A673 (cell line): ENCODE measurements around the gene CGNL1. TPM values are rescaled to one million over a fixed set of nuclear protein-coding genes. Genes with fewer than 3 reads are reported as not detected.
A peak's percentile ranks its signal among the peaks of the same experiment; 100 is the strongest.

Experiments used
- BruUV-seq: library from RNA; stranded (reverse); fragments of 400-500 nt; replicated peaks from 2 replicates; lab custom pipeline; 2021; lab: Mats Ljungman, UMichigan
- CTCF ChIA-PET: fragments of 300-600 bp; sonication (Branson Sonifier 250); formaldehyde crosslinking; loops from one replicate; lab custom pipeline; 2022; ENCODE audit warnings: antibody characterized with exemption; lab: Charles Lee
- POLR2A ChIA-PET: fragments of 300-600 bp; sonication (Branson Sonifier 250); formaldehyde crosslinking; loops from one replicate; lab custom pipeline; 2022; ENCODE audit warnings: antibody characterized with exemption; ENCODE audit not compliant: low non-redundant PET; lab: Charles Lee
- DNase-seq: peaks from one replicate; pipeline ENCODE4 v3.0.0-alpha.2; 2015; ENCODE audit warnings: low spot score
- H3K27ac ChIP-seq: fragments of 200-600 bp; sonication (generic); 2 replicates; pipeline ENCODE4 v1.5.1; 2016; ENCODE audit warnings: mixed run types, low read depth, mild to moderate bottlenecking, mixed read lengths, antibody characterized with exemption, low read length; ENCODE audit not compliant: poor library complexity, severe bottlenecking
- H3K27me3 ChIP-seq: fragments of 200-600 bp; sonication (generic); replicated peaks from 2 replicates; pipeline ENCODE4 v1.6.1; 2017; ENCODE audit warnings: mixed run types, low read depth, mild to moderate bottlenecking, mixed read lengths, antibody characterized with exemption, low read length; ENCODE audit not compliant: insufficient read depth, poor library complexity
- H3K36me3 ChIP-seq: fragments of 200-600 bp; sonication (generic); 2 replicates; pipeline ENCODE4 v1.6.1; 2016; ENCODE audit warnings: mixed run types, mild to moderate bottlenecking, mixed read lengths, antibody characterized with exemption, low read length; ENCODE audit not compliant: insufficient read depth, poor library complexity, severe bottlenecking
- H3K4me1 ChIP-seq: fragments of 200-600 bp; sonication (generic); 2 replicates; pipeline ENCODE4 v1.6.1; 2017; ENCODE audit warnings: mixed run types, mild to moderate bottlenecking, mixed read lengths, antibody characterized with exemption, low read length; ENCODE audit not compliant: insufficient read depth, poor library complexity, severe bottlenecking
- H3K4me3 ChIP-seq: fragments of 200-600 bp; sonication (generic); 2 replicates; pipeline ENCODE4 v1.5.1; 2016; ENCODE audit warnings: low read depth, mixed run types, mild to moderate bottlenecking, mixed read lengths, low read length; ENCODE audit not compliant: poor library complexity, severe bottlenecking
- H3K9me3 ChIP-seq: fragments of 200-600 bp; sonication (generic); 2 replicates; pipeline ENCODE4 v1.6.1; 2016; ENCODE audit warnings: mixed run types, low read depth, mild to moderate bottlenecking, mixed read lengths, antibody characterized with exemption, low read length; ENCODE audit not compliant: poor library complexity, severe bottlenecking
- EZH2 ChIP-seq: fragments of 200-600 bp; sonication (generic); IDR thresholded peaks from 2 replicates; pipeline ENCODE4 v1.6.1; 2017; ENCODE audit warnings: borderline replicate concordance, low read depth, mild to moderate bottlenecking, mixed read lengths, antibody characterized with exemption, low read length; ENCODE audit not compliant: poor library complexity, severe bottlenecking
- intact Hi-C: fragments of 100-400 bp; cut with micrococcal nuclease; formaldehyde crosslinking; loops from one replicate; pipeline ENCODE4 v1.10.0; 2022; ENCODE audit not compliant: unreplicated experiment
- total RNA-seq: library from RNA; stranded (reverse); gene quantifications from 2 replicates; pipeline ENCODE4 v1.2.3, GENCODE V29; 2021
- TF ChIP-seq, protein P1 (sequence below): fragments of 300-800, 200-600 bp; sonication (generic); conservative IDR thresholded peaks from 2 replicates; pipeline ENCODE4 v1.5.1; 2017; ENCODE audit warnings: low read depth, mild to moderate bottlenecking, antibody characterized with exemption, low read length, moderate library complexity, mixed read lengths

The CGNL1 gene
- total RNA-seq, 1 experiment from 2014 or later: 0.58 TPM

DNA sequence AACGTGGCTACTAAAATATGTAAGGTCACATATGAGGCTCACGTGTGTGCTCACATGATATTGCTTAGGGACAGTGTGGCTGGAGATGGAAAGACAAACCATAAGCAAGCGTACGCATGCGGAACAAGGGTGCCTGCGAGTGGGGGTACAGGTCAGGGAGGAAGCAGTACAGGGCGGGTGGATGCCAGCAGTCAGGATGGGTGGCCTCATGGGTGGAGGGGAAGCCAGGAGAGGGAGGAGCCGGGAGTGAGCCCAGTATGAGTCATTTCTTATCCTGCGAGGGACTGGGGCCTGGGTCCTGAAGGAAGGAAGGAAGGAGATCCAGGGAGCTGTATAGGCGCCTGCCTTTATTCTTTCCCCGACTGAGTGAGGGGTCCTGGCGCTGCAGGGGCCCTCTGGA lies 42.0 kb upstream of the CGNL1 start:
- no TSS peak for BruUV-seq
- Histone ChIP-seq H3K27ac (no peak overlapping the region), H3K4me3 (no peak overlapping the region), H3K27me3 (no peaks in the 10 kb centered on the region), H3K9me3 (no peaks in the 10 kb centered on the region), H3K36me3 (no peaks in the 10 kb centered on the region), H3K4me1 (peaks cover 6% of the 10 kb centered on the region)
- ChIA-PET CTCF (no interaction called here), POLR2A (no interaction called here)
- intact Hi-C loops: loop anchor here (10.0 kb wide), 1 partner anchor 189 kb away; no protein-coding TSS in a partner anchor
- TF ChIP-seq, protein P1, sequence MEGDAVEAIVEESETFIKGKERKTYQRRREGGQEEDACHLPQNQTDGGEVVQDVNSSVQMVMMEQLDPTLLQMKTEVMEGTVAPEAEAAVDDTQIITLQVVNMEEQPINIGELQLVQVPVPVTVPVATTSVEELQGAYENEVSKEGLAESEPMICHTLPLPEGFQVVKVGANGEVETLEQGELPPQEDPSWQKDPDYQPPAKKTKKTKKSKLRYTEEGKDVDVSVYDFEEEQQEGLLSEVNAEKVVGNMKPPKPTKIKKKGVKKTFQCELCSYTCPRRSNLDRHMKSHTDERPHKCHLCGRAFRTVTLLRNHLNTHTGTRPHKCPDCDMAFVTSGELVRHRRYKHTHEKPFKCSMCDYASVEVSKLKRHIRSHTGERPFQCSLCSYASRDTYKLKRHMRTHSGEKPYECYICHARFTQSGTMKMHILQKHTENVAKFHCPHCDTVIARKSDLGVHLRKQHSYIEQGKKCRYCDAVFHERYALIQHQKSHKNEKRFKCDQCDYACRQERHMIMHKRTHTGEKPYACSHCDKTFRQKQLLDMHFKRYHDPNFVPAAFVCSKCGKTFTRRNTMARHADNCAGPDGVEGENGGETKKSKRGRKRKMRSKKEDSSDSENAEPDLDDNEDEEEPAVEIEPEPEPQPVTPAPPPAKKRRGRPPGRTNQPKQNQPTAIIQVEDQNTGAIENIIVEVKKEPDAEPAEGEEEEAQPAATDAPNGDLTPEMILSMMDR: no peak
- TF ChIP-seq EZH2: no peak
- DNase-seq: peak; percentile 43

DNA sequence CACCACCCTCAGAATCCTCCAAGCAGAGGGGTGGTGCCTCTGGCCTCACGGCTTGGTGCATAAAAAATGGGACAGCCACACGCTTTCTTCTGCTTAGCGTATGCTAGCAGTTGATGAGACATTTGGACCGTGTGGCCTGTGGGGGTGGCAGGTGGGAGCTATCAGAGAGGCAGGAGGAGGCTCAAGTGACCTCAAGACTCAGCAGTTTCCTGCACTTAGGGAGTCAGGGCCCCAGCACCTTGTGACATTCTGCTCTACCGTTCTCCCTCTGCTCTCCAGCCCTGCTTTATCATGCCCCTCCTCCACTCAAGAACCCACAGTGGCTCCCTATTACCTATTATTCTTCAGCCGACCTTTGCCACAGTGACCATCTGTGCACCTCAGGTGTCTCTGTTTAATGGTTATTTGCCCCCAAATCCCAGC lies 41.0 kb upstream of the CGNL1 start:
- TF ChIP-seq EZH2: no peak
- TF ChIP-seq, protein P1: no peak
- Histone ChIP-seq H3K27me3 (no peaks in the 10 kb centered on the region), H3K4me3 (no peak overlapping the region), H3K27ac (no peak overlapping the region), H3K36me3 (no peaks in the 10 kb centered on the region), H3K4me1 (peaks cover 6% of the 10 kb centered on the region), H3K9me3 (no peaks in the 10 kb centered on the region)
- no peak for DNase-seq
- no TSS peak for BruUV-seq
- intact Hi-C loops: loop anchor here (10.0 kb wide), 1 partner anchor 191 kb away; no protein-coding TSS in a partner anchor
- CTCF ChIA-PET: no interaction called here
- POLR2A ChIA-PET: no interaction called here

DNA sequence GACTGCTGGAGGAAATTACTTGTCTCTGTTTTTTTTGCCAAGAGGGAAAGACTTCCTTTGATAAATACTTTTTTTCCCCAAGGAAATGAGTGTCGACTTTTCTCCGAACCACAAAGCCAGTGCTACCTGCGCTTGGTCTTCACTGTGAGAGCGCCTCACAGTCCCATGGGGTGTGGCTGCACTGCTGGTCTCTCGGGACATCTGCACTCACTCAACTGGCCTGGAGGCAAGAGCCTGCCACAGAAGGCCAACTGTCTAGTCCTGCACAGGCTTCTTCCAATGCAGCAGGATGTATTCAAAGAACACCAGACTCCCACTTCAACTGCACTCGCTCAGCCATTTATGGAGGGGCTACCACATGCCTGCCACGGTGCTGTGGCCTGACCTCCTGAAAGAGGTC lies 40.6 kb upstream of the CGNL1 start:
- Histone ChIP-seq H3K9me3 (no peaks in the 10 kb centered on the region), H3K4me1 (peaks cover 6% of the 10 kb centered on the region), H3K36me3 (no peaks in the 10 kb centered on the region), H3K27ac (no peak overlapping the region), H3K27me3 (no peaks in the 10 kb centered on the region), H3K4me3 (no peak overlapping the region)
- DNase-seq: no peak
- ChIA-PET CTCF (no interaction called here), POLR2A (no interaction called here)
- no TSS peak for BruUV-seq
- TF ChIP-seq, protein P1: no peak
- no peak for TF ChIP-seq EZH2
- intact Hi-C loops: loop anchor here (10.0 kb wide), 1 partner anchor 191 kb away; no protein-coding TSS in a partner anchor
